ENCODE results near the gene FEM1B. TPM values are rescaled to one million over a fixed set of nuclear protein-coding genes. Genes with fewer than 3 reads are reported as not detected.

Gene FEM1B
- total and polyA plus RNA-seq, 2 donors (not counting 3 experiments of a cell fraction or from before 2014, with no cell fraction given): 11.1 to 33.2 TPM

GRCh38 chr15:68264282-68264681 lies 13.3 kb upstream of the FEM1B start:
- BruUV-seq (replicated peaks): no TSS peak
- Histone ChIP-seq H3K4me1 (ENCODE audit: control insufficient read depth, extremely low read depth, insufficient read depth, low read length) (no peaks in the 10 kb centered on the region), H2AFZ (ENCODE audit: low read depth, low read length) (no peak overlapping the region), H3K27me3 (ENCODE audit: control insufficient read depth in 2 of 2, insufficient read depth in 2 of 2, low read length in 2 of 2) (peaks cover 30 to 44% of the 10 kb centered on the region in 2 experiments), H3K9me3 (replicated peaks; ENCODE audit: control insufficient read depth, insufficient read depth, low read length) (no peaks in the 10 kb centered on the region), H3K36me3 (ENCODE audit: control insufficient read depth in 2 of 2, extremely low read depth in 1 of 2, insufficient read depth in 2 of 2, low read length in 2 of 2) (no peaks in the 10 kb centered on the region), H3K4me3 (replicated peaks in 1 of 3; ENCODE audit: insufficient read depth in 1 of 3, low read depth in 1 of 3, low read length in 3 of 3) (no peak overlapping the region), H3K9me1 (replicated peaks; ENCODE audit: control insufficient read depth, extremely low read depth, insufficient read depth, low read length) (no peaks in the 10 kb centered on the region), H3K27ac (ENCODE audit: insufficient read depth, low read depth, low read length) (no peak overlapping the region), H3K79me2 (ENCODE audit: control insufficient read depth, insufficient read depth, low read length) (no peaks in the 10 kb centered on the region), H3K4me2 (ENCODE audit: insufficient read depth, low read length) (no peak overlapping the region), H3K9ac (replicated peaks; ENCODE audit: extremely low read depth, insufficient read depth, low read length) (no peak overlapping the region), H4K20me1 (replicated peaks; ENCODE audit: control insufficient read depth, extremely low read depth, insufficient read depth, low read length) (no peaks in the 10 kb centered on the region)
- CTCF ChIA-PET: interaction anchor here (1.6 to 5.6 kb wide), 2 partner anchors 11 to 42 kb away, joined by 6 to 31 read pairs; no protein-coding TSS in a partner anchor
- FAIRE-seq: no peak
- POLR2A ChIA-PET: no interaction called here
- DNase-seq (ENCODE audit: low read depth, low spot score): no peak
- TF ChIP-seq EZH2 (IDR thresholded peaks at IDR 0.05; ENCODE audit: borderline replicate concordance, low read depth, low read length, severe bottlenecking): no peak
- TF ChIP-seq POLR2AphosphoS5 (IDR thresholded peaks at IDR 0.05; ENCODE audit: insufficient read depth, low read depth, low read length): no peak
- TF ChIP-seq CTCF (IDR thresholded peaks at IDR 0.05; ENCODE audit: extremely low read depth in 1 of 2, insufficient read depth in 1 of 2, low read depth in 1 of 2, low read length in 2 of 2): no peak
- TF ChIP-seq JUN (IDR thresholded peaks at IDR 0.05; ENCODE audit: borderline replicate concordance, insufficient read depth, insufficient read length, low read depth): no peak
- TF ChIP-seq FOS (IDR thresholded peaks at IDR 0.05; ENCODE audit: borderline replicate concordance, insufficient read depth, low read length): no peak
- no peak for TF ChIP-seq MYC (IDR thresholded peaks at IDR 0.05; ENCODE audit: low read depth, low read length)
- TF ChIP-seq POLR2A (IDR thresholded peaks at IDR 0.05; ENCODE audit: low read depth, low read length): no peak
- no peak for TF ChIP-seq MAX (IDR thresholded peaks at IDR 0.05; ENCODE audit: insufficient read depth, insufficient read length)
- no peak for TF ChIP-seq GATA2 (IDR thresholded peaks at IDR 0.05; ENCODE audit: insufficient read depth, insufficient read length, low read depth, low read length)
- intact Hi-C loops (cut with micrococcal nuclease): no loop called here
- dilution Hi-C loops (cut with MboI; ENCODE audit: extremely low pct_ligation_motif_present, low sequenced_read_pairs): no loop called here
